GM23338 (cell line): ENCODE measurements around the gene PROCR. TPM values are rescaled to one million over a fixed set of nuclear protein-coding genes. Genes with fewer than 3 reads are reported as not detected.

Experiments used
- ATAC-seq: fragments of 200-7000 bp; cut with Tn5 transposase; 3 replicates; pipeline ENCODE4 v1.9.1; 2020
- DNase-seq: peaks from one replicate; pipeline ENCODE4 v3.0.0-alpha.2; 2015; ENCODE audit warnings: low spot score
- H2AFZ ChIP-seq: fragments of 200-600 bp; sonication (generic); 2 replicates; pipeline ENCODE4 v1.8.0; 2016; ENCODE audit warnings: antibody characterized with exemption, mild to moderate bottlenecking, moderate library complexity
- H3F3A ChIP-seq: fragments of 200-600 bp; sonication (generic); replicated peaks from 2 replicates; pipeline ENCODE4 v1.8.0; 2017; ENCODE audit warnings: antibody characterized with exemption, mixed run types, low read depth
- H3K27ac ChIP-seq: fragments of 200-600 bp; sonication (generic); 2 replicates; pipeline ENCODE4 v1.6.1; 2016; ENCODE audit warnings: low read depth
- H3K27me3 ChIP-seq: fragments of 200-600 bp; sonication (generic); 2 replicates; pipeline ENCODE4 v1.8.0; 2016; ENCODE audit warnings: mild to moderate bottlenecking, mixed run types, moderate library complexity; ENCODE audit not compliant: insufficient read depth
- H3K36me3 ChIP-seq: fragments of 200-600 bp; sonication (generic); 2 replicates; pipeline ENCODE4 v1.8.0; 2016; ENCODE audit warnings: mild to moderate bottlenecking; ENCODE audit not compliant: insufficient read depth
- H3K4me1 ChIP-seq: fragments of 200-600 bp; sonication (generic); 2 replicates; pipeline ENCODE4 v1.8.0; 2016; ENCODE audit warnings: mild to moderate bottlenecking, moderate library complexity; ENCODE audit not compliant: insufficient read depth
- H3K4me2 ChIP-seq: fragments of 200-600 bp; sonication (generic); 2 replicates; pipeline ENCODE4 v1.7.1; 2017; ENCODE audit warnings: mixed run types
- H3K4me3 ChIP-seq: fragments of 200-600 bp; sonication (generic); 2 replicates; pipeline ENCODE4 v1.6.1; 2016; ENCODE audit warnings: mixed run types
- H3K79me2 ChIP-seq: fragments of 200-600 bp; sonication (generic); replicated peaks from 2 replicates; pipeline ENCODE4 v1.8.0; 2017; ENCODE audit warnings: mild to moderate bottlenecking; ENCODE audit not compliant: insufficient read depth
- H3K9me2 ChIP-seq: fragments of 200-600 bp; sonication (generic); 2 replicates; pipeline ENCODE4 v1.8.0; 2017; ENCODE audit not compliant: insufficient read depth
- H4K20me1 ChIP-seq: fragments of 200-600 bp; sonication (generic); replicated peaks from 2 replicates; pipeline ENCODE4 v1.8.0; 2017; ENCODE audit warnings: mild to moderate bottlenecking; ENCODE audit not compliant: insufficient read depth
- H3K27ac Mint-ChIP-seq: 2 replicates; pipeline ENCODE4 v1.8.0; 2020; ENCODE audit warnings: inconsistent platforms, mild to moderate bottlenecking, moderate library complexity, mixed read lengths
- H3K27me3 Mint-ChIP-seq: 3 replicates; pipeline ENCODE4 v1.8.0; 2022; ENCODE audit warnings: low read depth, mild to moderate bottlenecking, moderate library complexity, mixed read lengths, inconsistent platforms; ENCODE audit not compliant: insufficient read depth, poor library complexity
- H3K36me3 Mint-ChIP-seq: 3 replicates; pipeline ENCODE4 v1.8.0; 2021; ENCODE audit warnings: low read depth, mild to moderate bottlenecking, inconsistent platforms, moderate library complexity, mixed read lengths
- H3K4me1 Mint-ChIP-seq: 3 replicates; pipeline ENCODE4 v1.8.0; 2020; ENCODE audit warnings: mild to moderate bottlenecking, inconsistent platforms, mixed read lengths
- H3K4me3 Mint-ChIP-seq: 3 replicates; pipeline ENCODE4 v1.8.0; 2021; ENCODE audit warnings: moderate library complexity, mild to moderate bottlenecking, inconsistent platforms, mixed read lengths
- H3K9me3 Mint-ChIP-seq: 3 replicates; pipeline ENCODE4 v1.8.0; 2020; ENCODE audit warnings: moderate library complexity, mild to moderate bottlenecking, inconsistent platforms, mixed read lengths
- CREB1 ChIP-seq: fragments of 250-450 bp; sonication (Bioruptor Pico); IDR thresholded peaks from 2 replicates; pipeline ENCODE4 v1.5.0; 2020; ENCODE audit warnings: low read depth, mild to moderate bottlenecking, moderate library complexity
- EZH2 ChIP-seq: fragments of 200-600 bp; sonication (generic); IDR thresholded peaks from one replicate; pipeline ENCODE4 v1.8.0; 2017; ENCODE audit warnings: antibody characterized with exemption, mild to moderate bottlenecking, low read depth; ENCODE audit not compliant: unreplicated experiment
- EZH2phosphoT487 ChIP-seq: fragments of 200-600 bp; sonication (generic); IDR thresholded peaks from one replicate; pipeline ENCODE4 v1.8.1; 2018; ENCODE audit warnings: antibody characterized with exemption; ENCODE audit not compliant: unreplicated experiment
- JUNB ChIP-seq: IDR thresholded peaks from one replicate; pipeline ENCODE4 v1.6.1; 2016; ENCODE audit warnings: antibody characterized with exemption; ENCODE audit not compliant: unreplicated experiment
- NANOG ChIP-seq: IDR thresholded peaks from 2 replicates; pipeline ENCODE4 v1.6.1; 2016; ENCODE audit warnings: antibody characterized with exemption, borderline replicate concordance
- POLR2AphosphoS5 ChIP-seq: IDR thresholded peaks from 2 replicates; pipeline ENCODE4 v1.6.1; 2016; ENCODE audit warnings: antibody characterized with exemption, low read depth
- ZNF114 ChIP-seq: fragments of 250-450 bp; sonication (Bioruptor Pico); IDR thresholded peaks from 2 replicates; pipeline ENCODE4 v1.5.0; 2020; ENCODE audit warnings: mild to moderate bottlenecking, moderate library complexity
- ZNF331 ChIP-seq: fragments of 250-450 bp; sonication (Bioruptor Pico); IDR thresholded peaks from 2 replicates; pipeline ENCODE4 v1.5.0; 2020; ENCODE audit warnings: low read depth, mild to moderate bottlenecking, moderate library complexity
- polyA plus RNA-seq: library from polyadenylated mRNA; unstranded; fragments of >200 nt; fragmentation: Nextera tagmentation; extraction: Ambion mirVana; gene quantifications from 2 replicates; pipeline ENCODE4 v1.2.1, GENCODE V29; 2016
- total RNA-seq: library from RNA; depleted of rRNA; stranded (reverse); fragments of >200 nt; shearing (Covaris generic); gene quantifications from 2 replicates; pipeline ENCODE4 v1.2.3, GENCODE V29; 2014
- TF ChIP-seq, protein P1 (sequence below), 2 experiments: fragments of 200-600 bp in 1 of 2; sonication (generic) in 1 of 2; conservative IDR thresholded peaks; 2 replicates each; pipeline versions ENCODE4 v1.5.1 to v1.6.1; 2016 to 2017; ENCODE audit warnings: antibody characterized with exemption in 2 of 2, low read depth in 2 of 2, mild to moderate bottlenecking in 2 of 2, moderate library complexity in 1 of 2
- TF ChIP-seq, protein P2 (sequence below): IDR thresholded peaks from 2 replicates; pipeline ENCODE4 v1.6.1; 2016; ENCODE audit warnings: antibody characterized with exemption
- TF ChIP-seq, protein P3 (sequence below): fragments of 250-450 bp; sonication (Bioruptor Pico); IDR thresholded peaks from 2 replicates; pipeline ENCODE4 v1.5.0; 2020; ENCODE audit warnings: mild to moderate bottlenecking, moderate library complexity

PROCR gene
- total and polyA plus RNA-seq, 2 experiments from 2014 or later = 32.9 to 36.1 TPM

DNA sequence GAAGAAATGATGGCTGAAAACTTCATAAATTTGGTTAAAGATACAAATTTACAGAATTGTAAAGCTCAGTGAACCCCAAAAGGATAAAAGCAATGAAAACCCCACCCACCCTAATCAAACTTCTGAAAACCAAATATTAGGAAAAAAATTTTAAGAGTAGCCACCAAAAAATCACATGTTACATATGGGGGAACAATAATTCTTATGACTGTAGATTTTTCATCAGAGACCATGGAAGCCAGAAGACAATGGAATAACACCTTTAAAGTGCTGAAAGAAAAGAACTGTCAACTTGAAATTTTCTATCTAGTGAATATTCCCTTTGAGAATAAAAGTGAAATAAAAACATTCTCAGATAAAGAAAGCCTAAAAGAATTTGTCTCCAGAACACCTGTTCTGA is 24.4 kb downstream of the PROCR start (continued):
- TF ChIP-seq, protein P1, sequence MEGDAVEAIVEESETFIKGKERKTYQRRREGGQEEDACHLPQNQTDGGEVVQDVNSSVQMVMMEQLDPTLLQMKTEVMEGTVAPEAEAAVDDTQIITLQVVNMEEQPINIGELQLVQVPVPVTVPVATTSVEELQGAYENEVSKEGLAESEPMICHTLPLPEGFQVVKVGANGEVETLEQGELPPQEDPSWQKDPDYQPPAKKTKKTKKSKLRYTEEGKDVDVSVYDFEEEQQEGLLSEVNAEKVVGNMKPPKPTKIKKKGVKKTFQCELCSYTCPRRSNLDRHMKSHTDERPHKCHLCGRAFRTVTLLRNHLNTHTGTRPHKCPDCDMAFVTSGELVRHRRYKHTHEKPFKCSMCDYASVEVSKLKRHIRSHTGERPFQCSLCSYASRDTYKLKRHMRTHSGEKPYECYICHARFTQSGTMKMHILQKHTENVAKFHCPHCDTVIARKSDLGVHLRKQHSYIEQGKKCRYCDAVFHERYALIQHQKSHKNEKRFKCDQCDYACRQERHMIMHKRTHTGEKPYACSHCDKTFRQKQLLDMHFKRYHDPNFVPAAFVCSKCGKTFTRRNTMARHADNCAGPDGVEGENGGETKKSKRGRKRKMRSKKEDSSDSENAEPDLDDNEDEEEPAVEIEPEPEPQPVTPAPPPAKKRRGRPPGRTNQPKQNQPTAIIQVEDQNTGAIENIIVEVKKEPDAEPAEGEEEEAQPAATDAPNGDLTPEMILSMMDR (conservative IDR thresholded peaks at IDR 0.05; ENCODE audit: low read depth in 2 of 2) = no peak
- TF ChIP-seq ZNF114 (CRISPR knock-in tag) = no peak
- no peak for TF ChIP-seq ZNF331 (CRISPR knock-in tag)
- TF ChIP-seq JUNB = no peak

DNA sequence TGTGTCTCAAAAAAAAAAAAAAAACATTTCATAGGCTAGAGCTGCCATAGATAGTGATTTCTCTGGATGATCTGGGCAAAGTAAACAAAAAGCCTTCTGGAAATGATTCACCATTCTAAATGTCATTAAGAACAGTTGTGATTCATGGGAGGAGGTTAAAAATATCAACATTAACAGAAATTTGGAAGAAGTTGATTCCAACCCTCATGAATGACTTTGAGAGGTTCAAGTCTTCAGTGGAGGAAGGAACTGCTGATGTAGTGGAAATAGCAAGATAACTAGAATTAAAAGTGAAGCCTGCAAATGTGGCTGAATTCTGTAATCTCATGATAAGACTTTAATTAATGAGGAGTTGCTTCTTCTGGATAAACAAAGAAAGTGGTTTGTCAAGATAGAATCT is 27.9 kb downstream of the PROCR start:
- Histone ChIP-seq H3F3A (no peaks in the 10 kb centered on the region), H4K20me1 (no peaks in the 10 kb centered on the region), H3K4me2 (no peak overlapping the region), H3K4me3 (no peak overlapping the region), H3K27ac (no peak overlapping the region), H3K36me3 (no peaks in the 10 kb centered on the region), H2AFZ (no peak overlapping the region), H3K79me2 (no peaks in the 10 kb centered on the region), H3K4me1 (no peaks in the 10 kb centered on the region), H3K27me3 (no peaks in the 10 kb centered on the region), H3K9me2 (no peaks in the 10 kb centered on the region)
- Mint-ChIP-seq H3K4me3 (no peak overlapping the region), H3K27me3 (no peaks in the 10 kb centered on the region), H3K9me3 (peaks cover 47% of the 10 kb centered on the region), H3K36me3 (peaks cover 18% of the 10 kb centered on the region; the same call in 2 of the 3 replicates), H3K4me1 (no peaks in the 10 kb centered on the region), H3K27ac (no peak overlapping the region)
- DNase-seq (no peak), ATAC-seq (no peak)
- TF ChIP-seq, protein P1 (conservative IDR thresholded peaks at IDR 0.05; ENCODE audit: low read depth in 2 of 2) = no peak
- TF ChIP-seq ZNF331 (CRISPR knock-in tag) = no peak
- no peak for TF ChIP-seq NANOG
- TF ChIP-seq JUNB = no peak
- TF ChIP-seq, protein P2, sequence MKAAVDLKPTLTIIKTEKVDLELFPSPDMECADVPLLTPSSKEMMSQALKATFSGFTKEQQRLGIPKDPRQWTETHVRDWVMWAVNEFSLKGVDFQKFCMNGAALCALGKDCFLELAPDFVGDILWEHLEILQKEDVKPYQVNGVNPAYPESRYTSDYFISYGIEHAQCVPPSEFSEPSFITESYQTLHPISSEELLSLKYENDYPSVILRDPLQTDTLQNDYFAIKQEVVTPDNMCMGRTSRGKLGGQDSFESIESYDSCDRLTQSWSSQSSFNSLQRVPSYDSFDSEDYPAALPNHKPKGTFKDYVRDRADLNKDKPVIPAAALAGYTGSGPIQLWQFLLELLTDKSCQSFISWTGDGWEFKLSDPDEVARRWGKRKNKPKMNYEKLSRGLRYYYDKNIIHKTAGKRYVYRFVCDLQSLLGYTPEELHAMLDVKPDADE = no peak
- no peak for TF ChIP-seq EZH2phosphoT487
- TF ChIP-seq EZH2 = no peak
- TF ChIP-seq, protein P3, sequence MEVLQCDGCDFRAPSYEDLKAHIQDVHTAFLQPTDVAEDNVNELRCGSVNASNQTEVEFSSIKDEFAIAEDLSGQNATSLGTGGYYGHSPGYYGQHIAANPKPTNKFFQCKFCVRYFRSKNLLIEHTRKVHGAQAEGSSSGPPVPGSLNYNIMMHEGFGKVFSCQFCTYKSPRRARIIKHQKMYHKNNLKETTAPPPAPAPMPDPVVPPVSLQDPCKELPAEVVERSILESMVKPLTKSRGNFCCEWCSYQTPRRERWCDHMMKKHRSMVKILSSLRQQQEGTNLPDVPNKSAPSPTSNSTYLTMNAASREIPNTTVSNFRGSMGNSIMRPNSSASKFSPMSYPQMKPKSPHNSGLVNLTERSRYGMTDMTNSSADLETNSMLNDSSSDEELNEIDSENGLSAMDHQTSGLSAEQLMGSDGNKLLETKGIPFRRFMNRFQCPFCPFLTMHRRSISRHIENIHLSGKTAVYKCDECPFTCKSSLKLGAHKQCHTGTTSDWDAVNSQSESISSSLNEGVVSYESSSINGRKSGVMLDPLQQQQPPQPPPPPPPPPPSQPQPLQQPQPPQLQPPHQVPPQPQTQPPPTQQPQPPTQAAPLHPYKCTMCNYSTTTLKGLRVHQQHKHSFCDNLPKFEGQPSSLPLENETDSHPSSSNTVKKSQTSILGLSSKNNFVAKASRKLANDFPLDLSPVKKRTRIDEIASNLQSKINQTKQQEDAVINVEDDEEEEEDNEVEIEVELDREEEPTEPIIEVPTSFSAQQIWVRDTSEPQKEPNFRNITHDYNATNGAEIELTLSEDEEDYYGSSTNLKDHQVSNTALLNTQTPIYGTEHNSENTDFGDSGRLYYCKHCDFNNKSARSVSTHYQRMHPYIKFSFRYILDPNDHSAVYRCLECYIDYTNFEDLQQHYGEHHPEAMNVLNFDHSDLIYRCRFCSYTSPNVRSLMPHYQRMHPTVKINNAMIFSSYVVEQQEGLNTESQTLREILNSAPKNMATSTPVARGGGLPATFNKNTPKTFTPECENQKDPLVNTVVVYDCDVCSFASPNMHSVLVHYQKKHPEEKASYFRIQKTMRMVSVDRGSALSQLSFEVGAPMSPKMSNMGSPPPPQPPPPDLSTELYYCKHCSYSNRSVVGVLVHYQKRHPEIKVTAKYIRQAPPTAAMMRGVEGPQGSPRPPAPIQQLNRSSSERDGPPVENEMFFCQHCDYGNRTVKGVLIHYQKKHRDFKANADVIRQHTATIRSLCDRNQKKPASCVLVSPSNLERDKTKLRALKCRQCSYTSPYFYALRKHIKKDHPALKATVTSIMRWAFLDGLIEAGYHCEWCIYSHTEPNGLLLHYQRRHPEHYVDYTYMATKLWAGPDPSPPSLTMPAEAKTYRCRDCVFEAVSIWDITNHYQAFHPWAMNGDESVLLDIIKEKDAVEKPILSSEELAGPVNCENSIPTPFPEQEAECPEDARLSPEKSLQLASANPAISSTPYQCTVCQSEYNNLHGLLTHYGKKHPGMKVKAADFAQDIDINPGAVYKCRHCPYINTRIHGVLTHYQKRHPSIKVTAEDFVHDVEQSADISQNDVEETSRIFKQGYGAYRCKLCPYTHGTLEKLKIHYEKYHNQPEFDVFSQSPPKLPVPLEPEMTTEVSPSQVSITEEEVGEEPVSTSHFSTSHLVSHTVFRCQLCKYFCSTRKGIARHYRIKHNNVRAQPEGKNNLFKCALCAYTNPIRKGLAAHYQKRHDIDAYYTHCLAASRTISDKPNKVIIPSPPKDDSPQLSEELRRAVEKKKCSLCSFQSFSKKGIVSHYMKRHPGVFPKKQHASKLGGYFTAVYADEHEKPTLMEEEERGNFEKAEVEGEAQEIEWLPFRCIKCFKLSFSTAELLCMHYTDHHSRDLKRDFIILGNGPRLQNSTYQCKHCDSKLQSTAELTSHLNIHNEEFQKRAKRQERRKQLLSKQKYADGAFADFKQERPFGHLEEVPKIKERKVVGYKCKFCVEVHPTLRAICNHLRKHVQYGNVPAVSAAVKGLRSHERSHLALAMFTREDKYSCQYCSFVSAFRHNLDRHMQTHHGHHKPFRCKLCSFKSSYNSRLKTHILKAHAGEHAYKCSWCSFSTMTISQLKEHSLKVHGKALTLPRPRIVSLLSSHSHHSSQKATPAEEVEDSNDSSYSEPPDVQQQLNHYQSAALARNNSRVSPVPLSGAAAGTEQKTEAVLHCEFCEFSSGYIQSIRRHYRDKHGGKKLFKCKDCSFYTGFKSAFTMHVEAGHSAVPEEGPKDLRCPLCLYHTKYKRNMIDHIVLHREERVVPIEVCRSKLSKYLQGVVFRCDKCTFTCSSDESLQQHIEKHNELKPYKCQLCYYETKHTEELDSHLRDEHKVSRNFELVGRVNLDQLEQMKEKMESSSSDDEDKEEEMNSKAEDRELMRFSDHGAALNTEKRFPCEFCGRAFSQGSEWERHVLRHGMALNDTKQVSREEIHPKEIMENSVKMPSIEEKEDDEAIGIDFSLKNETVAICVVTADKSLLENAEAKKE (CRISPR knock-in tag) = no peak
- no peak for TF ChIP-seq ZNF114 (CRISPR knock-in tag)
- no peak for TF ChIP-seq CREB1 (CRISPR knock-in tag)
- TF ChIP-seq POLR2AphosphoS5 = no peak
